Liver (tissue), 9 donors: ENCODE results near the gene GTF2H3. TPM values are rescaled to one million over a fixed set of nuclear protein-coding genes. Genes with fewer than 3 reads are reported as not detected.
"Not testable (repeated sequence)": the region's sequence is repeated elsewhere in the genome, so short reads cannot be mapped to it uniquely, and the experiment has no call there.

ENCODE experiments used
- DNase-seq: peaks from one replicate; pipeline ENCODE4 v3.0.0-alpha.2; 2017; ENCODE audit warnings: low spot score
- H3K27ac ChIP-seq, 2 donors: one replicate each; pipeline ENCODE4 v1.7.0; 2013; ENCODE audit warnings: inconsistent platforms in 2 of 2, low read length in 2 of 2, control low read depth in 1 of 2, low read depth in 1 of 2, mild to moderate bottlenecking in 1 of 2
- H3K27me3 ChIP-seq, 4 donors: one replicate each; pipeline versions ENCODE4 v1.6.1 to v1.7.0; 2013; ENCODE audit warnings: low read length in 3 of 4, inconsistent platforms in 1 of 4, mild to moderate bottlenecking in 1 of 4, moderate library complexity in 1 of 4; ENCODE audit not compliant: control insufficient read depth in 4 of 4, insufficient read depth in 4 of 4
- H3K36me3 ChIP-seq, 4 donors: one replicate each; pipeline versions ENCODE4 v1.6.1 to v1.7.0; 2013; ENCODE audit warnings: low read length in 3 of 4, mild to moderate bottlenecking in 3 of 4, low read depth in 1 of 4, moderate library complexity in 1 of 4; ENCODE audit not compliant: control insufficient read depth in 4 of 4, insufficient read depth in 3 of 4
- H3K4me1 ChIP-seq, 4 donors: one replicate each; pipeline versions ENCODE4 v1.6.1 to v1.7.0; 2013; ENCODE audit warnings: low read length in 3 of 4, mild to moderate bottlenecking in 3 of 4, moderate library complexity in 1 of 4; ENCODE audit not compliant: control insufficient read depth in 4 of 4, insufficient read depth in 4 of 4
- H3K4me3 ChIP-seq, 3 donors: one replicate each; pipeline versions ENCODE4 v1.6.1 to v1.7.0; 2013; ENCODE audit warnings: low read length in 3 of 3, control low read depth in 1 of 3, low read depth in 1 of 3, mild to moderate bottlenecking in 1 of 3
- H3K9ac ChIP-seq, 2 donors: one replicate each; pipeline ENCODE4 v1.7.0; 2013; ENCODE audit warnings: low read length in 2 of 2, mild to moderate bottlenecking in 2 of 2, moderate library complexity in 2 of 2, control low read depth in 1 of 2, low read depth in 1 of 2
- H3K9me3 ChIP-seq, 4 donors: one replicate each; pipeline versions ENCODE4 v1.6.1 to v1.7.0; 2013; ENCODE audit warnings: low read length in 3 of 4; ENCODE audit not compliant: control insufficient read depth in 4 of 4
- CTCF ChIP-seq: fragments of 150-350 bp; IDR thresholded peaks from 2 replicates; pipeline ENCODE4 v1.5.1; 2017; ENCODE audit warnings: improper control_type of control experiment, low read depth, low read length; ENCODE audit not compliant: missing input control
- EGR1 ChIP-seq, 2 donors: IDR thresholded peaks; 2 replicates each; pipeline ENCODE4 v1.6.1; 2016 to 2018; ENCODE audit warnings: antibody characterized with exemption in 2 of 2, low read depth in 2 of 2
- FOXA1 ChIP-seq: IDR thresholded peaks from 2 replicates; pipeline ENCODE4 v1.6.1; 2016; ENCODE audit warnings: antibody characterized with exemption
- FOXA2 ChIP-seq: IDR thresholded peaks from 2 replicates; pipeline ENCODE4 v1.6.1; 2016; ENCODE audit warnings: antibody characterized with exemption
- GABPA ChIP-seq, 2 donors: IDR thresholded peaks in 1 of 2; conservative IDR thresholded peaks in 1 of 2; 2 replicates each; pipeline ENCODE4 v1.6.1; 2016; ENCODE audit warnings: antibody characterized with exemption in 2 of 2, mild to moderate bottlenecking in 1 of 2, moderate library complexity in 1 of 2
- HNF4G ChIP-seq: IDR thresholded peaks from 2 replicates; pipeline ENCODE4 v1.6.1; 2016; ENCODE audit warnings: antibody characterized with exemption
- NR2F2 ChIP-seq: IDR thresholded peaks from 2 replicates; pipeline ENCODE4 v1.6.1; 2016; ENCODE audit warnings: antibody characterized with exemption
- SP1 ChIP-seq: IDR thresholded peaks from 2 replicates; pipeline ENCODE4 v1.6.1; 2018; ENCODE audit warnings: antibody characterized with exemption, mild to moderate bottlenecking
- TAF1 ChIP-seq: conservative IDR thresholded peaks from 2 replicates; pipeline ENCODE4 v1.6.1; 2016; ENCODE audit warnings: antibody characterized with exemption, mild to moderate bottlenecking
- YY1 ChIP-seq: IDR thresholded peaks from 2 replicates; pipeline ENCODE4 v1.6.1; 2016; ENCODE audit warnings: antibody characterized with exemption, mild to moderate bottlenecking
- WGBS: extraction: QIAGEN DNeasy Blood & Tissue Kit; methylation state at CpG from one replicate; pipeline ENCODE4 v1.1.7; 2013; 5-methylcytosine and 5-hydroxymethylcytosine counted together
- polyA plus RNA-seq, 2 donors: library from polyadenylated mRNA; stranded (reverse) in 1 of 2; unstranded in 1 of 2; fragments of 200-250 nt in 1 of 2; fragments of >200 nt in 1 of 2; fragmentation: Nextera tagmentation in 1 of 2; extraction: Ambion mirVana in 1 of 2; gene quantifications; one replicate each; pipeline versions ENCODE4 v1.2.1 to v1.2.3, GENCODE V29; 2013 to 2015
- total RNA-seq, 2 donors: library from RNA; depleted of rRNA; stranded (reverse); fragments of >200 nt; gene quantifications; one replicate each; pipeline ENCODE4 v1.2.3, GENCODE V29; 2014
- TF ChIP-seq, protein P1 (sequence below): IDR thresholded peaks from 2 replicates; pipeline ENCODE4 v1.6.1; 2016; ENCODE audit warnings: antibody characterized with exemption
- TF ChIP-seq, protein P2 (sequence below): IDR thresholded peaks from 2 replicates; pipeline ENCODE4 v1.6.1; 2016; ENCODE audit warnings: antibody characterized with exemption, mild to moderate bottlenecking
- TF ChIP-seq, protein P3 (sequence below): IDR thresholded peaks from 2 replicates; pipeline ENCODE4 v1.6.1; 2016; ENCODE audit warnings: antibody characterized with exemption
- donor health status: healthy.
- donor health status: healthy.
- donor health status: healthy.
- donor health status: healthy.
- donor health status: healthy.

GTF2H3 gene
- total and polyA plus RNA-seq, 4 donors = 5.8 to 18.3 (median 13.2) TPM

- H3K4me3 ChIP-seq = peak overlapping the region; percentile 97 to 98 (median 98)
- H3K9ac ChIP-seq = peak overlapping the region; percentile 68 to 94
- WGBS = 12% methylated on average over 7 of the region's 7 CpGs
- H3K4me1 ChIP-seq = peaks cover 0 to 17% (median 11%) of the 10 kb centered on the region in 4 donors
- no peak for TF ChIP-seq GABPA (IDR thresholded peaks at IDR 0.05 in 1 of 2, conservative IDR thresholded peaks at IDR 0.05 in 1 of 2)
- TF ChIP-seq NR2F2 = no peak
- TF ChIP-seq CTCF = no peak
- TF ChIP-seq FOXA2 = no peak
- TF ChIP-seq, protein P1, sequence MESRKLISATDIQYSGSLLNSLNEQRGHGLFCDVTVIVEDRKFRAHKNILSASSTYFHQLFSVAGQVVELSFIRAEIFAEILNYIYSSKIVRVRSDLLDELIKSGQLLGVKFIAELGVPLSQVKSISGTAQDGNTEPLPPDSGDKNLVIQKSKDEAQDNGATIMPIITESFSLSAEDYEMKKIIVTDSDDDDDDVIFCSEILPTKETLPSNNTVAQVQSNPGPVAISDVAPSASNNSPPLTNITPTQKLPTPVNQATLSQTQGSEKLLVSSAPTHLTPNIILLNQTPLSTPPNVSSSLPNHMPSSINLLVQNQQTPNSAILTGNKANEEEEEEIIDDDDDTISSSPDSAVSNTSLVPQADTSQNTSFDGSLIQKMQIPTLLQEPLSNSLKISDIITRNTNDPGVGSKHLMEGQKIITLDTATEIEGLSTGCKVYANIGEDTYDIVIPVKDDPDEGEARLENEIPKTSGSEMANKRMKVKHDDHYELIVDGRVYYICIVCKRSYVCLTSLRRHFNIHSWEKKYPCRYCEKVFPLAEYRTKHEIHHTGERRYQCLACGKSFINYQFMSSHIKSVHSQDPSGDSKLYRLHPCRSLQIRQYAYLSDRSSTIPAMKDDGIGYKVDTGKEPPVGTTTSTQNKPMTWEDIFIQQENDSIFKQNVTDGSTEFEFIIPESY = no peak
- no peak for TF ChIP-seq FOXA1
- no peak for TF ChIP-seq HNF4G
- no peak overlapping the region for H3K27ac ChIP-seq
- no peaks in the 10 kb centered on the region for H3K9me3 ChIP-seq
- DNase-seq = no peak
- H3K36me3 ChIP-seq = peaks cover 0 to 34% (median 19%) of the 10 kb centered on the region in 4 donors
- H3K27me3 ChIP-seq = no peaks in the 10 kb centered on the region
Measured at GRCh38 chr12:123602651-123603195, 30.9 kb upstream of the GTF2H3 start.

DNA sequence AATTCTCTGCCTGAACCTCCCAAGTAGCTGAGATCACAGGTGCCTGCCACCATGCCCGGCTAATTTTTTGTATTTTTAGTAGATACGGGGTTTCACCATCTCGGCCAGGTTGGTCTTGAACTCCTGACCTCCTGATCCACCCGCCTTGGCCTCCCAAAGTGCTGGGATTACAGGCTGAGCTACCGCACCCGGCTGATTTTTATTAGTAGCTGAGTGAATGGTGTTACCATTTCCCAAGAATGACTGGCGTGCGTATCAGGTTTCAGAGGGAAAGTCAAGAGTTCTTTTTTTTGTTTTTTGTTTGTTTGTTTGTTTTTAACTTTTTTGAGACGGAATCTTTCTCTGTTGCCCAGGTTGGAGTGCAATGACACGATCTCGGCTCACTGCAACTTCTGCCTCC lies 30.1 kb upstream of the GTF2H3 start:
- not testable (repeated sequence) for H3K9me3 ChIP-seq, H3K4me3 ChIP-seq, H3K27ac ChIP-seq, H3K27me3 ChIP-seq, DNase-seq, H3K9ac ChIP-seq
- peaks cover 0 to 17% (median 11%) of the 10 kb centered on the region in 4 donors for H3K4me1 ChIP-seq
- 93% methylated on average over 11 of the region's 11 CpGs for WGBS
- peaks cover 3 to 37% (median 18%) of the 10 kb centered on the region in 4 donors for H3K36me3 ChIP-seq

- no peak overlapping the region for H3K27ac ChIP-seq
- WGBS = 93% methylated on average over 4 of the region's 4 CpGs
- DNase-seq = no peak
- H3K4me3 ChIP-seq = no peak overlapping the region
- no peaks in the 10 kb centered on the region for H3K27me3 ChIP-seq
- peaks cover 11 to 73% (median 48%) of the 10 kb centered on the region in 4 donors for H3K36me3 ChIP-seq
- TF ChIP-seq CTCF (no peak), EGR1 (IDR thresholded peaks at IDR 0.05; ENCODE audit: low read depth in 2 of 2) (no peak), SP1 (no peak), GABPA (IDR thresholded peaks at IDR 0.05 in 1 of 2, conservative IDR thresholded peaks at IDR 0.05 in 1 of 2) (no peak), FOXA1 (no peak), TAF1 (no peak), FOXA2 (no peak), YY1 (no peak)
- TF ChIP-seq, protein P1 = no peak
- TF ChIP-seq, protein P2, sequence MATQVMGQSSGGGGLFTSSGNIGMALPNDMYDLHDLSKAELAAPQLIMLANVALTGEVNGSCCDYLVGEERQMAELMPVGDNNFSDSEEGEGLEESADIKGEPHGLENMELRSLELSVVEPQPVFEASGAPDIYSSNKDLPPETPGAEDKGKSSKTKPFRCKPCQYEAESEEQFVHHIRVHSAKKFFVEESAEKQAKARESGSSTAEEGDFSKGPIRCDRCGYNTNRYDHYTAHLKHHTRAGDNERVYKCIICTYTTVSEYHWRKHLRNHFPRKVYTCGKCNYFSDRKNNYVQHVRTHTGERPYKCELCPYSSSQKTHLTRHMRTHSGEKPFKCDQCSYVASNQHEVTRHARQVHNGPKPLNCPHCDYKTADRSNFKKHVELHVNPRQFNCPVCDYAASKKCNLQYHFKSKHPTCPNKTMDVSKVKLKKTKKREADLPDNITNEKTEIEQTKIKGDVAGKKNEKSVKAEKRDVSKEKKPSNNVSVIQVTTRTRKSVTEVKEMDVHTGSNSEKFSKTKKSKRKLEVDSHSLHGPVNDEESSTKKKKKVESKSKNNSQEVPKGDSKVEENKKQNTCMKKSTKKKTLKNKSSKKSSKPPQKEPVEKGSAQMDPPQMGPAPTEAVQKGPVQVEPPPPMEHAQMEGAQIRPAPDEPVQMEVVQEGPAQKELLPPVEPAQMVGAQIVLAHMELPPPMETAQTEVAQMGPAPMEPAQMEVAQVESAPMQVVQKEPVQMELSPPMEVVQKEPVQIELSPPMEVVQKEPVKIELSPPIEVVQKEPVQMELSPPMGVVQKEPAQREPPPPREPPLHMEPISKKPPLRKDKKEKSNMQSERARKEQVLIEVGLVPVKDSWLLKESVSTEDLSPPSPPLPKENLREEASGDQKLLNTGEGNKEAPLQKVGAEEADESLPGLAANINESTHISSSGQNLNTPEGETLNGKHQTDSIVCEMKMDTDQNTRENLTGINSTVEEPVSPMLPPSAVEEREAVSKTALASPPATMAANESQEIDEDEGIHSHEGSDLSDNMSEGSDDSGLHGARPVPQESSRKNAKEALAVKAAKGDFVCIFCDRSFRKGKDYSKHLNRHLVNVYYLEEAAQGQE = no peak
- TF ChIP-seq, protein P3, sequence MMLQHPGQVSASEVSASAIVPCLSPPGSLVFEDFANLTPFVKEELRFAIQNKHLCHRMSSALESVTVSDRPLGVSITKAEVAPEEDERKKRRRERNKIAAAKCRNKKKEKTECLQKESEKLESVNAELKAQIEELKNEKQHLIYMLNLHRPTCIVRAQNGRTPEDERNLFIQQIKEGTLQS = no peak
- no peaks in the 10 kb centered on the region for H3K9me3 ChIP-seq
- peaks cover 0 to 8% (median 5%) of the 10 kb centered on the region in 4 donors for H3K4me1 ChIP-seq
- H3K9ac ChIP-seq = no peak overlapping the region
Measured at GRCh38 chr12:123607756-123608155, 25.9 kb upstream of the GTF2H3 start.
